Astrocyte (in vitro differentiated cells and primary cell): ENCODE measurements around the gene DACT2.

ENCODE experiments used
- CTCF ChIP-seq: IDR thresholded peaks from 2 replicates; pipeline ENCODE4 v1.5.1; 2011; ENCODE audit warnings: low read depth, mild to moderate bottlenecking, inconsistent platforms, low read length, moderate library complexity; ENCODE audit not compliant: insufficient read depth
- EZH2 ChIP-seq: IDR thresholded peaks from 2 replicates; pipeline ENCODE4 v1.6.1; 2012; ENCODE audit warnings: mild to moderate bottlenecking, low read length, inconsistent platforms; ENCODE audit not compliant: insufficient read depth

- TF ChIP-seq EZH2, result no peak
- no peak for TF ChIP-seq CTCF
These were observed 21.8 kb upstream of the DACT2 start for GRCh38 chr6:168341280-168341900.
